Measurements from ENCODE around the gene SSRP1. TPM values are rescaled to one million over a fixed set of nuclear protein-coding genes. Genes with fewer than 3 reads are reported as not detected.
A peak's percentile ranks its signal among the peaks of the same experiment; 100 is the strongest.

Gene SSRP1
- total RNA-seq, 1 donor from 2014 or later, result 85.4 TPM

DNA sequence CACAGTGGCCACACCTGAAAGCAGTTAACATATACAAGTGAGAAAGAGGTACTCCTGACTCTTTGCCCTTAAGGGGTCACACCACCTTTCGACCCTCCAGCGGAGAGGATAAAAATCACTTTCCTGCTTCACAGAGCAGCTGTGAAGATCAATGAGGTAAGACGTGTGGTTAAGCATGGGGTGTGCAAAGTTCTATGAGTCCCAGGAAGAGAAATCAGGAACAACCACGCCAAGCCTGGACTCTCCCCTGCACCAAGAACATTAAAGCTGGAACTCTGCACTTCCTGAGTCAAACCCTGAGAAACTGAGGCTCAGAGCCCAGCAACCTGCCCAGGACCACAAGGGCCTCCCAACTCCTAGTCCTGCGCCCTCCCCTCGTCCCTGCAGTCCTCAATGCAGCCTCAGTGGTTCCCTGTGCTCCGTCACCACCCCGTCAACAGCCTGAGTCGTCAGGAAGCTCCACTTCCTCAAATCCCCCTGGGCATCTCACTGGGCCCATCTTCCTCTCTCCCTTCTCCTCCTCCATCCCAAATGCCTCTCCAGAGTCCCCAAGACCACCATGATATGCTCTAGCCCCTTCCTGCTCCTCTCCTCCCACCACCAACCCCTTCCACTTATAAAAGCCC, 28.6 kb downstream of the SSRP1 start:
- H3K4me1 ChIP-seq, result peaks cover 89% of the 10 kb centered on the region
- no peak overlapping the region for H3K4me3 ChIP-seq
- H3K36me3 ChIP-seq, result peaks cover 0 to 32% of the 10 kb centered on the region in 2 donors
- peak overlapping the region; percentile 93 for H3K27ac ChIP-seq
- no peaks in the 10 kb centered on the region for H3K27me3 ChIP-seq
- intact Hi-C loops (cut with DNase I), result no loop called here
- TF ChIP-seq POLR2AphosphoS5 (IDR thresholded peaks at IDR 0.05; ENCODE audit: insufficient read depth in 1 of 2, low read depth in 1 of 2) (no peak), POLR2A (IDR thresholded peaks at IDR 0.05) (no peak)
- TF ChIP-seq, protein P1, sequence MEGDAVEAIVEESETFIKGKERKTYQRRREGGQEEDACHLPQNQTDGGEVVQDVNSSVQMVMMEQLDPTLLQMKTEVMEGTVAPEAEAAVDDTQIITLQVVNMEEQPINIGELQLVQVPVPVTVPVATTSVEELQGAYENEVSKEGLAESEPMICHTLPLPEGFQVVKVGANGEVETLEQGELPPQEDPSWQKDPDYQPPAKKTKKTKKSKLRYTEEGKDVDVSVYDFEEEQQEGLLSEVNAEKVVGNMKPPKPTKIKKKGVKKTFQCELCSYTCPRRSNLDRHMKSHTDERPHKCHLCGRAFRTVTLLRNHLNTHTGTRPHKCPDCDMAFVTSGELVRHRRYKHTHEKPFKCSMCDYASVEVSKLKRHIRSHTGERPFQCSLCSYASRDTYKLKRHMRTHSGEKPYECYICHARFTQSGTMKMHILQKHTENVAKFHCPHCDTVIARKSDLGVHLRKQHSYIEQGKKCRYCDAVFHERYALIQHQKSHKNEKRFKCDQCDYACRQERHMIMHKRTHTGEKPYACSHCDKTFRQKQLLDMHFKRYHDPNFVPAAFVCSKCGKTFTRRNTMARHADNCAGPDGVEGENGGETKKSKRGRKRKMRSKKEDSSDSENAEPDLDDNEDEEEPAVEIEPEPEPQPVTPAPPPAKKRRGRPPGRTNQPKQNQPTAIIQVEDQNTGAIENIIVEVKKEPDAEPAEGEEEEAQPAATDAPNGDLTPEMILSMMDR (IDR thresholded peaks at IDR 0.05), result no peak
- DNase-seq (ENCODE audit: extremely low spot score in 2 of 2), result no peak
- no peaks in the 10 kb centered on the region for H3K9me3 ChIP-seq

- Histone ChIP-seq H3K27me3 (no peaks in the 10 kb centered on the region), H3K36me3 (peaks cover 0 to 40% of the 10 kb centered on the region in 2 donors), H3K27ac (peak overlapping the region; percentile 93), H3K4me3 (no peak overlapping the region), H3K4me1 (peaks cover 84% of the 10 kb centered on the region), H3K9me3 (no peaks in the 10 kb centered on the region)
- intact Hi-C loops (cut with DNase I), result no loop called here
- DNase-seq (ENCODE audit: extremely low spot score in 2 of 2), result no peak
- no peak for TF ChIP-seq POLR2A (IDR thresholded peaks at IDR 0.05)
Observed at GRCh38 chr11:57306161-57306876, 29.4 kb downstream of the SSRP1 start.

DNA sequence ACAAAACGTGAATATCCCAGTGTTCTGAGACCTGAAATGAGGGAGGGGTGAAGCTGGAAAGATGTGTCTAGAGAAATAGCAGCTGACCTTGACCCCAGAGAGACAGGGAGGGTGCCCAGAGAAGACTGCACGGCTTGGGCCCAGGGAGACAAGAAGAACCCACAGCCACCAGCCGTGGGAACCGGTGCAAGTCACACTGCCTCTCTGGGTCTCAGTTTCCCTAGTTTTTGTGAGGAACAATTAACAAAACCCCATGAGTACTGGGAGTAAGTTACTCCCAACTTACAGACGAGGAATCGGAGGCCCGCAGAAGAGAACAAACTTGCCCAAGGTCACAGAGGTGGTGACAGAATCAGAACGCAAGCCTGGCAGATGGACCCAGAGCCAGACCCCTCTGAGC, 30.2 kb downstream of the SSRP1 start:
- intact Hi-C loops (cut with DNase I), result no loop called here
- Histone ChIP-seq H3K27me3 (no peaks in the 10 kb centered on the region), H3K9me3 (no peaks in the 10 kb centered on the region), H3K27ac (peak overlapping the region; percentile 57), H3K4me3 (no peak overlapping the region), H3K4me1 (peaks cover 77% of the 10 kb centered on the region), H3K36me3 (peaks cover 4 to 48% of the 10 kb centered on the region in 2 donors)
- DNase-seq (ENCODE audit: extremely low spot score in 2 of 2), result no peak
- TF ChIP-seq, protein P1 (IDR thresholded peaks at IDR 0.05), result no peak
- TF ChIP-seq POLR2AphosphoS5 (IDR thresholded peaks at IDR 0.05; ENCODE audit: insufficient read depth in 1 of 2, low read depth in 1 of 2), result no peak
- TF ChIP-seq POLR2A (IDR thresholded peaks at IDR 0.05), result no peak

DNA sequence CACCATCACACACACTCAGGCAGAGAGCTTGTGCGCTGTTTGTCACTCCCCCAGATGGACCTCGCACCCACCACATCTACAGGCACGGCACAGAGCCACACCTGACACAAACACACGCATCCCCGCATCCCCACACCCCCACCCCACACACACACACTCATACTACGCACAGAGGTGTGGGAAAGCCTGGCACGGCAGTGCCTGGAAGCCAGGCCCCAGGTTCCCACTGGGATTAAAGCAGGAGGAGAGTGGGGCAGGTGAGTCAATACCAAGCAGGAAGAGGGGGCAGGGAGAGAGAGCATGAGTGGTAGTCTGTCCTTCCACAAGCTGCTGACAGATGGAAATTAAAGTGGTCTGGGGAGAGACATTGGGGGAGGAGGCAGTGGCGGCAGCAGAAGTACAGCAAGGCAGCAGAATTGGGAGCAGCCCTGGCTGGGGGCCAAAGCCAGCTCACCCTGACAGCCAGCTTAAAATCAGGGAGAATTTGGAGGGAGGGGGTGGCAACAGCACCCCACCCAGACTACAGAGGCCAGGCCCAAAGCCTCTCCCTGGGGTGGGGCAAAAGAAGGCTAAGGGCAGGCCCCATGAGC, 31.6 kb downstream of the SSRP1 start:
- DNase-seq (ENCODE audit: extremely low spot score in 2 of 2), result no peak
- Histone ChIP-seq H3K4me3 (no peak overlapping the region), H3K36me3 (peaks cover 13 to 48% of the 10 kb centered on the region in 2 donors), H3K27me3 (no peaks in the 10 kb centered on the region), H3K27ac (peak overlapping the region; percentile 57), H3K9me3 (peaks cover 8% of the 10 kb centered on the region), H3K4me1 (peaks cover 62% of the 10 kb centered on the region)
- no peak for TF ChIP-seq POLR2A (IDR thresholded peaks at IDR 0.05)
- TF ChIP-seq, protein P1 (IDR thresholded peaks at IDR 0.05), result no peak
- TF ChIP-seq POLR2AphosphoS5 (IDR thresholded peaks at IDR 0.05; ENCODE audit: insufficient read depth in 1 of 2, low read depth in 1 of 2), result no peak
- intact Hi-C loops (cut with DNase I), result no loop called here

- Histone ChIP-seq H3K4me3 (no peak overlapping the region), H3K4me1 (peaks cover 56% of the 10 kb centered on the region), H3K27ac (peak overlapping the region; percentile 57), H3K9me3 (peaks cover 9% of the 10 kb centered on the region), H3K27me3 (no peaks in the 10 kb centered on the region), H3K36me3 (peaks cover 13 to 50% of the 10 kb centered on the region in 2 donors)
- intact Hi-C loops (cut with DNase I), result no loop called here
- TF ChIP-seq, protein P1 (IDR thresholded peaks at IDR 0.05), result no peak
- DNase-seq (ENCODE audit: extremely low spot score in 2 of 2), result no peak
Observed at GRCh38 chr11:57303280-57303989, 32.3 kb downstream of the SSRP1 start.
